NCI-H524 (cell line): ENCODE measurements around the gene NEDD9.

Experiments used
- DNase-seq, 2 experiments: peaks; one replicate each; lab custom pipeline; 2025; lab: John Stamatoyannopoulos, UW

The NEDD9 gene

DNA sequence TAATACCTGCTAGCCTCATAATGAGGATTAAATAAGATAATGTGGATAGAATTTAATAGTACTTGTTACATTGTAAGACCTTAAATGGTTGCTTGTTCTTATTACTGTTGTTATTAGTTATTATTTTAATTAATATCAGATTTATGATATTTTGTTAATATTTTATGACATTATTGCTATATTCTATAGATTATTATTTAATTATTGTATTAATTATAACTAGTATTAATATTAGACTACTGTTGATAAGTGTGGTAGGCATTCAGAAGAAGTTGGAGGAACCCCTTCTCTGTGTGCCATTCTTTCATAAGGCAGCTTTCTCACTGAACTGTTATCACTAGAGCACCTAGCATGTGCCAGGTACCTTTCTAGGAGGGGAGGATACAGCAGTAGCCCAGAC, 2.6 kb upstream of the NEDD9 start:
- DNase-seq, result no peak

DNA sequence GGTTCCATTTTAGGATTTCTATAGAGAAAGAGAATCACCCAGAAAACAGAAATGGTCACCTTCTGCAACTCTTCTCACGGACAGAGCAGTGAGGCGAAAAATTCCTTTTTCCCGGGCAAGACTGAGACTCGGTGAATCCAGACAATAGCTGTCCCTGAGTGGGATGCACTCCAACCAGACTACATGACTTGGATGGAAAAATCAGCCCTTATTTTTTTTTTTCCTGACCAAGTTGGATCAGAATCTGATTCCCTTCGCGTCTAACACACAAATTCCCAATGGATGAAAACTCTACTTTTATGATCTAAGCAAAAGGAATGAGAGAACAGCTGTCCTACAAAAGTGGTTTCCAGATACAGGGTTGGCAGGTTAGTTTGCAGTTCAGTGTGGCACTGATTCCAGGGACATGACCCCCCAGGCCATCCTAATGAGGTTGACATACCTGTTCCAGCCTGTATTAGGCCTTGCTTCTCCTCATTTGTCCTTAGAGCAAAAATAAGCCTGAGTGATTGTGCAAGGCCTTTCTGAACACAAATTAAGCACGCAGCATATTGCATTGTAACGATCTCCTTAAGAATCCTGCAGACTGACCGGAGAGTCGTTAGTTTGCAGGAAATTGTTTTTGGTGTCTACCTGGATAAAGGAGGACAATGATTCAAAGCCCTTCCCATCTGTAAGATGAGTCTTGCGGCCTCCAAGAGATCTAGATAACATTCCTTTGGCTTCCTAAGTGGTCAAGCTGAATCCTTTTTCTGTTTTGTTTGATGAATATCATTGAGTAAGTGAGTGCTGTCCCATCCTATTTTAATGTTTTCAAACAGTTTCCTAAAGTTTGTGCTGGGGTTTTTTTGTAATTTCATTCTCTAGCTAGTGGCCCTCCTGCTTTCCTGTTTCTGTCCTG, 1.5 kb upstream of the NEDD9 start:
- no peak for DNase-seq

DNA sequence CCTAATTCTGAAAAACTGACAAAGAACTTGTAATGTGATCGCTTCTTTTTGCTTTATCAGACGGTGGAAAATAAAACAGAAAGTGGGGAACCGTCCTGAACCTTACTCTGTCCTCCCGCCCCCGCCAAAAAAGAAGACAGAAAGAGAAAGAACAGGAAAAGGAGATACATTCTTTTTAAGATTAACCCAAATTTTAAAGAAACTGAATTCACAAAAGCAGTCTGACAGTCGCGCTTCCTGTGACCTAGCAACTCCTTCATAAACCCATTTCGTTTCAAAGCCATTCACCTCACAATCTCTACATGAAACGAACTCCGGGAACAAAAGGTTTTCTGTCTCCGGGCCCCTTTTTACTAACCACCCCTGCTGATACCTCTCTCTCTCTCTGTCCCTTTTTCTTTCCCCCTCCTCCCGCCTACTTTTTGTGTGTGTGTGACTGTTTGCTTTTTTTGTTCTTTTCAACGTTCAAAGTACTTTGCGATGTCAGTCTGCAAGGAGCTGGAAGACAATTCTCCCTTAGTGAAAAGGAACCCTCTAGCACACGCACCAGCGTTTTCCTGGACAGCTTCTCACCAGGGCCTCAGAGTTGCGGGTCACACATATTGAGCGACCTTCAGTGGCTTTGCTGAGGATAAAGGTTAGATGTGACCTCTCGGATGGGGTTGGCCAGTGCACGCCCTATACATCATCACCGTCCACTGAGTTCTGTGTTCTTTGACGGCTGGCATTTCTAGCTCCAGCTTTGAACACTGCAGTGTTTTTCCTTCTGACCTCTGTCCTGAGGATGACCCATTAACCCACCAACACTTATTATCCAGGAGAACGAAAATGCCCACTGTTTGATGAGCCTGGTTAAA, 530 bp upstream of the NEDD9 start:
- peak; percentile 33 to 61 for DNase-seq

DNA sequence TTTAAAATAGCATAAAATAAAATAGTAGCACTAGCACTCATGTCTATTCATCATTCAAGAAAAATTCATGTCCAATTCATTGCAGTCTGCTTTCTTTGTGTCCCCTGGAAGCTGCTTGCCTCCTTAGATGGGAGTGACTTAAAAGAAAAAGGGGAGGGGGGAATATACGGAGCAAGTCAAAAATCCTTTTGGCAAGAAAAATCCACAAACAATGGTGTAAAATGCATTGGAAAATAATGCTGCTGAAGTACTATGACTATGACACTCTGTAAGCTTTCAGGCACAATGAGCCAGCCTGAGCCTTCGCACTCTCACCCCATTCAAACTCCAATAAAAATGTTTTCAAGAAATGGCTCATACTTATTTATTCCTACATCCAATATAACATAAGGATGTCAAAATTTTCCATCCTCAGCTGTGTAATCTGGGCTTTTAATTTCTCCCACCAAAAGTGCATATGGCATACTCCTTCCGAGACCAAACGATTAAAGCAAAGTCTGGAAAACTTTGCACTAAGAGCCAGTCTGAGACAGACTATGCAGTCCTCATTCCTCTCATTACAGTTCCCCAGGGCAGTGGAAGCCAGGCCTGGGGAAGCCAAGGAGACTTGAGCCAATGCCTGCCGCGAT, 790 bp downstream of the NEDD9 start:
- DNase-seq, result no peak

DNA sequence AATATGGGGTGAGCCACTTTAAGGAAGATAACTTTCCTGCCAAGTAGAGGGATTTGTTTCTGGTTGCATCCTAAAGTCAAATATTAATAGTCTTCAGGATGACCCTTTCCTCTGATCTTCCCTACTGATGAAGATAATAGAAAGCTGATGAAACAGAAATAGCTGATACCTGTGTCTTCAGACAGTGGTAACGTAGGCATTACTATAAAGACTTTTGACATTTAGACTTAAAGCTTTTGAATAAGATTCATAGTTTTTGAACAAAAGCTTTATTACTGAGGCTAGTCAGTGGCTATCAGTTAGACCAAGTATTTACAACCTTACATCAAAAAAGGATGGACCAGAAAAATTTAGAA, 1.4 kb downstream of the NEDD9 start:
- DNase-seq, result no peak

DNA sequence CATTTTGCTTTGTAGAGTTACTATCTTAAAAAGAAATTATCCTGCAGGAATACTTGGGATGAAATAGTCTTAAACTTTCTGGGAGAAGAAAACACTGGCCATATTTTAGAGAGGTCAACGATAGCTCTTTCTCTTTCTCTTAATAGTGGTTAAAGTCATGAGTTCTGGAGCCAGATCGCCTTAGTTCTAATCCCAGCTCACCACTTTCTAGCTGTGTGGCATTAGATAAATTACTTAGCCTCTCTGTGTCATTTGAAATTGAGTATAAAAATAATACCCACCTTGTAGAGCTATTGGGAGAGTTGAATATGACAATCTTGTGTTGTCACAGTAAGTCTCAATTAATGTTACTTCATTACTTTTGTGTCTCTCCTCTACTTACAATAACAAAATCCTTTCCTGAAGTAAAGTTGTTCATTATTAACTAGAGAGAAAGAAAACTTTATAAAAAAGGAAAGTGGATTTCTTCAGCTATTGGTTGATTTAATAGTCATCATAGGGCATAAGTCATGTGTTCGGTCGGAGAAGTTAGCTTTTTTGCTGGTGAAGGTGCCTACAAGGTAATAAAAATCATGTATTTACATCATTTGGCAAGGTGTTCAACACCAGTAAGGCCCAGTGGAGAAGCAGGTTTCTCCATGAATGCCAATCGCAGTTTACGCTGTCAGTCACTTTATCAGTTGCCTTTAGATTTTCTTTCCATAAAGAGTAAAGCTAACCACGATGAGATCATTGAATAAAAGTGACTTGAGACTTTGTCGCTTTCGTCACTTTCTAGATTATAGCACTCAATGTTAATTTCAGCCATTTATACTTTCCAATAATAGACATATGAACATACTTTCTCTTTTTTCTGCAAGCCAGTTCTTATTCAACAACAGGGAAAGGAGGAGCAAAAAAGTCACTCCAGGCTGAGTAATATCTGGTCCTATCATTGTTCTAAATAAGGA, 2.0 kb downstream of the NEDD9 start:
- no peak for DNase-seq

DNA sequence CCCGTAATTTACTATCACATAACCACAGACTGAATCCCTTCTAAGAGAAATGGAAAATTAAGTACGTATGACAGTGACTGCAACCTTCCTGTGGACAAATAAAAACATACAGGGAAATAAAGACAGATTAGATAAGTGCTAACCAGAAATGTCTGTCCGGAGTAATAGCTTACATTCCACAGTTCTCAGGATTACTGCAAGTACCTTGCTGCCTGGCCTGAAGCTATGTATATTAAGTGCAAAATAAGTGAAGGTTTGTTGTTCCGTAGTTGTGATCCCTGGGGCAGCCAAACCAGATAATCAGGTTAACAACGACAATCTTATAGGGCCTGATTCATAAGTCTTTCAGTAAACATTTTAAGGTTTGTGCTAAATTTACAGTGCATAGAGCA, 2.8 kb downstream of the NEDD9 start:
- no peak for DNase-seq

DNA sequence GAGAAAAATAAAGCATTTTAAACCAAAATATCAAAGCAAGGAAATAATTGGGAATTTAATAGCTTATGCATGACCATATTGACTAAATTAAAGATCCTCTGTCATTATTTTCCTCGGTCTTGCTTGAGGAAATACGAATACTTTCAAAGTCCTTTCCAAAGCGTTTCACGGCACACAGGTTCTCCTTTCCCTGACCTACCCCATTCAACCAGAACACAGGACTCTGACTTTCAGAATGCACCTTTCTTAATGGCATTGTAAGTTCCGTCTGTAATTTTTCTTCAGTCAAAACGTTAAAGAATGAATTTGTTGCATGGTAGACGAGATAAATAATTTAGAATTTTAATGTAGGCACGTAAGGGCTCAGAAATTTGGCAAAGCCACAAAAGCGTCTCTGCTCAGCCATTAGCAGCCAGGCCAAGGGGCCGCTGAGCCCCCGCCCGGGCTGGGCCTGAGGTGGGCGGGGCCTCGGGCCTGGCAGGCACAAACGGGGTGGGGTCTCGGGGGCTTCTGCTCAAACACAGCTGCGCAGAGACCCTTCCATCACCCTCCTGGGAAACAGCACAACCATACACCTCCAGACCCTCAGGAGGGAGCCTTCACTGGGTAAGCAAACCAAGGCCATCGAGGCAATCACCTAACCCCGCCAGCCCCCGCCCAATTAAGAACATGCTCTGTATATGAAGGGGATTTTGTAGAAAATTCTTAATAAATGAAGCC, 3.4 kb downstream of the NEDD9 start:
- DNase-seq, result no peak

DNA sequence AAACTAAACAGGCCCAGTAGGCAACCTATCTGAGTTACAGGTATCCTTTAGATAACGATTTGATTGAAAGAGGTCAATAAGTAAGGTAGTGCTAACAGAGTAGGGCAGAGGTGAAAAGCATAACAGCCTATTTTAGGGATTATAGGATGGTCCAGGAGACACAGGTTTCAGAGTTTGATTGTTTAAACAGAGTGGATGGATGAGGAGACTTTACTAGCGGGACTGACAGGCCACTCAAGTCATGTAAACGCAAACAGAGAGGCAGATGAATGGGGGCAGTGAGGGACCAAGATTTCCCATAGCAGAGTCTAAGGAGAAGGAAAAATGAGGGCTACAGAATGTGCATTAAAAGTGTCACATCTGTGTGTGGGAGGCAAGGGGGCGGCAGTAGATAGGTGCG, 4.8 kb downstream of the NEDD9 start:
- DNase-seq, result no peak

DNA sequence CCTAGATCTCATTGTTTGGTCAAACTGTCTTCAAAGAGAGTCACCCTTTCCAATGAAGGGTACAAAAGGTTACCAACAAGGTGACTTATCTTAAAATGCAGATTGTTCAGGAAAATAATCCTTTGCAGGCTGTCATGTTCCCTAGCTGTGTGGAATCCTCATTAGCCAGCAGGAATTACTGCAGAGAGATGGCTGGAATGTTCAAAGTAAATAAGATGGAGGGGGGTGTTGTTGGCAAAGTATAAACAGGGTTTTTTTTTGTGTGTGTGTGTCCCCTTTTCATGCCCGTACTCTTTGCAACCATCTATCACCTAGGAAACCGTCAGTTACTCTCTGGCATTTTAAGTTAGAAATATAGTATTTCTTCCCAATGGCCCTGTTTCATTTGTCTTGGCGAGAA, 6.5 kb downstream of the NEDD9 start:
- DNase-seq, result no peak

DNA sequence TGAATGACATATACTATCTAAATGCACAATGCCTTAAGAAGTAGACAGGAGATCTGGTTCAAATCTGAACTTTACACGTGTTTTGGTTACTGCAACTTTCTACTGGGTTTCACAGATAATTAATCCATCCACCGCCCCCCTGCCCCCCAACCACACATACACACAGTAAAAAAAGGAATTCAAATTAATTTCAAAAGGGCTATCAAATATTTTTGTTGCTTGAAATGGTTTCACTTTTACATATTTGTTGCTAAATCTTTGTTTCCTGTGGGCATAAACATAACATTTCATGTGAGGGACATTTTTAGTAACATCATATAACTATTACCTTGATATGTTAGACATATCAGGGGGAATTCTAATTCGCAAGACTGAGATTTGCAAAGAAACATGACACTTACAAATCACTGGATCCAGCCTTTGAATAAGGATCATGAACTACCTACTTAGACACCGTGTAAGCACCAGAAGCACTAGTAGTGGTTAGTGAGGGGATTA, 7.5 kb downstream of the NEDD9 start:
- no peak for DNase-seq

DNA sequence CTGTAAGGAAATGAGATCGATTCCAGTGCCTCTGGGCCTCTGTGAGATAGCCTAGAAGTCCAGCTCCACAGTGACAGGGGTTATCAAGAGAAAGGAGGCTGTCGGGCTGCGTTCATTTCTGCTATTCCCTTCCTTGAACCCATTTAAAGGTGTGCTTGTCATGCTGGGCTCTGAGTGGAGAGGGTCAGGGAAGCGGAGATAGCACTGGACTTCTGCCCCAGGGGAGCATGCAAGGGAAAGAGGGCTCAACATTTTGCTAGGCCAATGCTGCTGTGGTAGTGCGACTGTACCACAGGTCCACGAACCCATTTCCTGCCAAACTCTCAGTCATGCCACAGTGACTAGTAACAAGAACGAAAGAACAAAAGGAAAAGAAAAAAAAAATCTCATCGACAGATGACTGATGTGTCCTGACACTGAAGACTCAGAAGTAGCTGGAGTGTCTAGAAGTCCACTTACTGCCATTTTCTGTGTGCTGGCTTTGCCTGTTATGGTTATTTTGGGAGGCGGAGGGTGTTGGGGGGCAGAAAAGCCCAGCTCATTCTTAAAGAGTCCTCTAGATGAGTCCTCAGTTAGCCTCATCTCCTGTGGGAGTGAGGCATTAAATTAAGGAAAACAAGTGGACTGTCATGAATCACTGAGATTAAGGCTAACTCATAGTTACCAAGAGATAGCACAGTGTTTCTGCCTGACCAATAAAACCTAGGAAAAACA, 8.1 kb downstream of the NEDD9 start:
- DNase-seq, result no peak

DNA sequence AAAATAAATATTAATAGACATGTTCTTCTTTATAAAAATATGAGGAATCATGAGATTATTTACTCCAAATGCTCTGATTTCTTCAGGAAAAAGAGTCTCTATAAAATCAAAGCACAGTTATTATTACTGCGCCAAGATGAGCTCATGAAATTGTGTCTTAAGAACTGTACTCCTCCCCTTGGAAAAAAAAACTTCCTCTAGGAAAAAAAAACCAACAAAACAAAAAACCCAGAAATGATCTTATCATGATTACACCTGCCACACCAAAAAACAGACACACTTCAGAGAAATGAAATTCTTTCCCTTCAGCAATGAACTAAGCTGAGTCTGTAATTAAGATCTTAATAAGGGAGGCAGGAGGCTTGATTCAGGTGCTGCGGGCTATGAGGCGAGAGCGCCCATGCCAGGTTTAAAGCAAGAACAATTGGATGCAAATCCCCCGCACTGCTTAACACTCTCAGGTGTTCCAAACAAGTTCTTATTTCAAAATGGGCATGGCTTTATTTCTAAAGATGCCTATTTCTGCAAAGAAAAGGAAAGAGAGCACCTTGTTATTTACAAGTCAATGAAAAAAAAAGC, 9.1 kb downstream of the NEDD9 start:
- no peak for DNase-seq

DNA sequence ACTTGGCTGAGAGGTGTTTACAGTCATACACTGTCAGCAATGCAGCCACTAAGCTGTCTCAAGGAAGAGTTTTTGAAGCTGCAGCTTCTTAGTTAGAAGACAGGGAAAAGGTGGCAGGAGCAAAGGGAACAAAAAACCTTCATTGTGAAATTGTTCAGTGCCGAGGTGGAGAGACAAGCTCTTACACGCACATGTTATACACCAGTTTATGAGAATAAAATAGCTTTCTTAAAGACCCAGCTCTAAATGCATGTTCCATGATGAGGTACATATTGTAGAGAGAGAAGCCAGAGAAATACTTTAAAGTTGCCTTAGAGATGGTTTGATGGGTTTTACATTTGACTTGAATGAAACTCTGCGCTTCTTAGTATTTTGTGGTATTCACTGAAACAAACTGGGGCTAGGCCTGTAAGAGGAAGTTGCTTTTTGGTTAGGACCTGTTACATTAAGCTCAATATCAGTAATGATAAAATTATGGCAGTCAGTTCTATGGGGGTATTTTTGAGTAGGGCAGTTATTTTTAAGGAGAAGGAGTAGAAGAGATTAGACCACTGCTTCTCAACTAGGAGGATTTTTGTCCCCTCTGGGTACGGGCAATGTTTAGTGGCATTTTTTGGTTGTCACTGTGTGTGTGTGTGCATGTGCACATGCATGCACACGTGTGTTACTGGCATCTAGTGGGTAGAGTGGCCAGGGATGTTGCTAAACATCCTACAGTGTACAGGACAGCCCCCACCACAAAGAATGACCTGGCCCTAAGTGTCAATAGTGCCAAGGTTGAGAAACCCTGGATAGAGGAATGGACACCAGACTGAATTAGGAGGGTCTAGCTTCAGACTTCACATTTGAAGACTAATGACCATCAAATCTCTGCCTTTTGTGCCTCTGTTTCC, 9.8 kb downstream of the NEDD9 start:
- DNase-seq, result no peak

DNA sequence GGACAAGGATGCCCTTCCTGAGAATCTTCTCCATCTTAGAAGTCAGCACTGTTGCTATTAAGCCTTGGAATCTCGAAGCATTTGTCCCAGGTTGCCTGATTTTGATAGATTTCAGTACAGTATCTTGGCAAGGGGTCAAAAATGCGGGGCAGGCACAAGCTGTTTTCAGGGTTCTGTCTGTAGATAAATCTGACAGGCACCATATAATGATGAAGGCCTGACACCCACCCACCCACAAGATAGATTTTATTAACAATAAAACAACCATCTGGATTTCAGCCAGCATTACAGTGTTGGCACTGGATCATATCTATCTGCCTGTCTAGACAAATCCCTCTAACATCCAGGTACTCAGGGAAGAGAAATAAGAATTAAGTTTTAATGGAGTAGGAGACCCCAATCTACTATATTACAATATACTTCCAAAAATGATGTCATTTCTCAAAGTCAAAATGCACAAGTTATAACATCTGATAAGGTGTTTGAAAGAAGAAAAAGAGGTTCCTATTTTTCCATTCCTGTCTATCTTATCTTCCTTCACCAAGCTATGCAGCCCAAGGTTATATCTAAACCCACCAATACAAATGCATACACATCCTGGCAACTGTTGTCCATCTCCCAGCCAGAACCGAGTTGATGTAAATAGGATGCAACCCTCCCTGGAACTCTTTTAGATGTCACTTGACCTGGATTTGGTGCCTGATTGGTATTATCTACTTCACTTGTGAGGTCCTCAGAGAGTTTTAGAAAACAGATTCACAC, 10.7 kb downstream of the NEDD9 start:
- DNase-seq, result no peak

DNA sequence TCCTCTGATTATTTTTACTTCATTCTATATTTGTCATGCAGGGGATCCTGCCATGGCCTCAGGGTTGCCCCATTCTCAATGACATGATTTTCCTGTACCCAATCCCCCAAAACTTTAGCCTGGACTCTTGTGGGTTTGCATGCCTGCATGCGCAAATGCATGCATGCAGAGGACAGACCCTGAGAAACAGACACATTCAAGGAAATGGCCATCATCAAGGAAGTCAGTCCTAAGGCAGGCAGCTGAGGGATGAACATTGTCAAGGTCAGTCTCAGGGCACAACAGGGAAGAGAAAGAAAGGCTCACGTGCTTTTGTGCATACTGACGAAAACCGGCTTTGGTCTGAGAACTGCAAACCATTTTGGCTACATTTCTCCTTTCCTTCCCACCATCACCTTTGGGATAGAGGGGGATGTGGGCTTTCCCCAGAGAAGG, 13.1 kb downstream of the NEDD9 start:
- DNase-seq, result no peak

DNA sequence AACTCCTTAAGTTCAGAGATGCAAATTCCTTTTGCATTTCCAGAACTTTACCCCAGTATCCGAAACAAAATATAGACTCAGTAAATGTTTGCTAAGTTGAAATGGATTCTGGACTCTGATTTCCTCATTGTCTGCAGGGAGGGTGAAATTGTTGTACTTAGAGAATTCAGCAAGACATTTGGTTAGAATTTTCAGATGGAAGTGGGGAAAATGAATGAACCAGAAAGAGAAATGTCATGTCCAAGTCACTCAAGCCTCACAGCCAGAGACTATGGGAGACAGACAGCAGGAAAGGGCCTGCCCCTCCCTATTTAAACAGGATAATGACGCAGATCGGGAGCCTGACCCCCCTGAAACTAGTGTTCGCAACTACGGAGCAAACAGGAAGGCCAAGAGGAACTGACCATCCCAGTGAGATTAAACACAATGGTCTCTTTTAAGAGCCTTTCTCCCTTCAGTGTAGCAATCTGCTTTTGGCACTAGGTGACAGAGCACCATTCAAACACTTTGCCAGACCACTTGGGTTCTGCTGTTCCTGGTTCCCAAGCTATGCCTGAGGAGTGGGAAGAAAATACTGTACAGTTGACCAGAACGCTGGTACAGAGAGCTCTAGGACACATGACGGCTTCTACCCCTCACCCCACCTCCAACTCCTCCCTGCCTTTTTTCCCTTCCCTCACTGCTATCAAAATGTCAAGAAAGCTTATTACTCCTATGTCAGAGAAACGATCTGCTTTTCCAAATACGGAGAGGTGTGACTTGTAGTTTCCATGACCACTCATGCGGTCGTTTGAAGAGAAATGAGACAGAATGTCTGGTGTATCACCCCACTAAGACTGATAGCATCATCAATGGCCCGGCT, 13.7 kb downstream of the NEDD9 start:
- no peak for DNase-seq
